DMS79 treated with DMSO at 0.1 percent for 48 hours (cell line): ENCODE data around the gene PARD6B.

Experiments used
- DNase-seq: peaks from one replicate; lab custom pipeline; 2025; lab: John Stamatoyannopoulos, UW

PARD6B gene

GRCh38 chr20:50724112-50724725, 7.2 kb upstream of the PARD6B start:
- no peak for DNase-seq

DNA sequence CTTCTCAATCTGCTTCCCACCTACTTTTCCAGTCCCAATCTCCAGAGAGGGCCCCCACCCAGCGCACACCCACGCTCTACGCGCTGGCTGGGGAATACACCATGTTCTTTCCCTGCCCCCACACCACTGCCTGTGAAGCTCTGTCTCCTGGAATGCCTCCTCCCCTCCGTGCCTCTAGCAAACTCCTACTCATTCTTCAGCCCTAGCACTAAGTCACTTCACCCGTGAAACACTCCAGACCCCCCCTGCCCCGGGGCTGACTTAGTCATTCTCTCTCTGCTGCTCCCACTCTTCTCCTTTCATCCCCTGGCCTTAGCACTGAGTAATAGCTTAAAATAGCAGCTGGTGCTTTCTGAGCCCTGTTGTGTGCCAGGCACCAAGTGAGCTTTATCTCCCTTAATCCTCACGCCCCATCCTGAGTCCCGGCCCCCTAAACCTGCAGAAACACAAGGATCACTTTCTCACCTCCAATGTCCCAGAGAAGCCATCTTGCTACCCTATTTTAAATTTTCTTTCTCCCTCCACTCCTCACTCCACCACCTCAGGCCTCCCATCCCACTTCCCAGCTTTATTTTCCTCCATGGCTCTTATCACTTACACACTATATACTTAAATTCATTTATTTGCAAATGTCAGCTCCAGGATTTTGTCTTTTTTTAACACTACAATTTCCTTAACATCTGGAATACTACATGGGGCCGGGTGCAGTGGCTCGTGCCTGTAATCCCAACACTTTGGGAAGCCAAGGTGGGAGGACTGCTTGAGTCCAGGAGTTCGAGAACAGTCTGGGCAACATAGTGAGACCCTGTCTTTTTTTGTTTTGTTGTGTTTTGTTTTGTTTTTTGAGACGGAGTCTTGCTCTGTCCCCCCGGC, 6.3 kb upstream of the PARD6B start:
- DNase-seq = no peak

DNA sequence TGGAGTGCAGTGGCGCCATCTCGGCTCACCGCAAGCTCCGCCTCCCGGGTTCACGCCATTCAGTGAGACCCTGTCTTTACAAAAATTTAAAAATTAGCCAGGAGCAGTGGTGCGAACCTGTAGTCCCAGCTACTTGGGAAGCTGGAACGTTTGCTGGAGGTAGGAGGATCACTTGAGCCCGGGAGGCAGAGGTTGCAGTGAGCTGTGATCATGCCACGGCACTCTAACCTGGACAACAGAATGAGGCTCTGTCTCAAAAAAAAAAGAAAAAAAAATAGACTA, 5.7 kb upstream of the PARD6B start:
- no peak for DNase-seq

GRCh38 chr20:50726955-50727791, 4.2 kb upstream of the PARD6B start:
- no peak for DNase-seq

DNA sequence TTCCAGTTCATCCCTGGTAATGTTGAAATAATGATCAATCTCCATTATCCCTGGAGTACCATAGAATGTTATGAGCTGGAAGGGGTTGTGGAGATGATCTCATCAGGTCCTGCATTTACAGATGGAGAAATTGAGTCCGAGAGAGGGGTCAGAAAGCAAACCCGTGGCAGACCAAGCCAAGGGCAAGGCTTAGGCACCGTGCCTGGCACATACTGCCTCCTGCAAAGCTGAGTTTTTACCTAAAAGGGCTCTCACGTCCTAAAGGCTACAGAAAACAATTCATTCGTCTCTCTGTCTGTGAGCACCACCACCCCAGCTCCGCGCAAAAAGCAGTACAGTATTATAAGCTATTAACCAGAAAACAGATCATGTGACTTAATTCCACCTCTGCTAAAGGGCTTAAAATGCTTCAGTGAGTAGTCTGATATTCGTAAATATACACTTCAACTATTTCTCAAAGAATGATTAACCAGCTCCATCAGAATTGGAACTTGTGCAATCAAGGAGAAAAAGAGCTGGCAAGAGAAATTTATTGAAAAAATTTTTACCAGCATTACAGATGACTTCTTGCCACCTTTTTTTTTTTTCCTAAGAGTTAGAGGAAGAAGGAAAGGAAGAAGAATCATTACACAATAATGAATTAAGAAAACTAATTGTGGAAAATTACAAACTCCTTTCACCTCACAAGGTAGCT, 3.4 kb upstream of the PARD6B start:
- no peak for DNase-seq

- DNase-seq = no peak
These were observed 2.8 kb upstream of the PARD6B start for GRCh38 chr20:50728486-50728980.

- no peak for DNase-seq
These were observed 2.2 kb upstream of the PARD6B start for GRCh38 chr20:50728981-50729874.

DNA sequence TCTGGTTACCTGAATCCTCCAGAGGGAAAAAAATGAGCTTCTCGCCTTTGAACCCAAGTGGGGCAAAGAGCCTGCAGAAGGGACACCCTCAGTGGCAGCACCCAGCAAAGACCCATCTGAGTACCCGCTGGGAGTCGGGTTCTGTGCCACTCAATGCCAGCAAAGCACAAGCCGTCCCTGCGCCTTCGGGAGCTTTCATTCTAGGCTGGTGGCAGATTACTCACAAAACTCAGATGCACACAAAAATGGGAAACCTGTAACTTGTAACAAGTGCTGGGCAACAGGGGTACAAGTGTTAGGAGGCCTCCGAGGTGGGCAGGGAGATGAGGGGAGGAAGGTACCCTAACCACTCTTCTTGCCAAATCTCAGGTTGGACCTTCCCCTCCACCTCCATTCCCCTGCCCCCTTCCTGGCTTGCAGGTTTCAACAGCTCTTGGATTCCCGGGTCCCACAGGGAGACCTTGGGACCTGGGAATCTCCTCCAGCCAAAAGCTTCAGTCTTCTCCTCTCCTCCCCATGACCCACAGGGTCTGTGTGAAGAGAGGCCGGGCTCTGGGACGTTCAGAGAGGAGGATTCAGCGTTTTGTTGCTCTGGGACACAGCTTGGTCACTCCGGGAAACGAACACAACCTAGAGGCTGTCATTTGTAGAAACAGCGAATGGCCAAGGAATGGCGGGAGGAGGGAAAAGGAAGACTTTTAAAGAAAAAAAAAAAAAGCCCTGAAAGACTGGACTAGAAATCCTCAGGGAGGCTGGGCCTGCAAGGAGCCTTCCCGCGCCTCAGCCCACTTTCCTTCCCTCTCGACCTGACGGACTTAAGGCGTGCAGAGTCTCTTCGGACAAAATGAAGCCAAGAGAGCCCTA, 1.2 kb upstream of the PARD6B start:
- DNase-seq = peak; percentile 26

- peak; percentile 53 for DNase-seq
These were observed 670 bp upstream of the PARD6B start for GRCh38 chr20:50730765-50731054.

DNA sequence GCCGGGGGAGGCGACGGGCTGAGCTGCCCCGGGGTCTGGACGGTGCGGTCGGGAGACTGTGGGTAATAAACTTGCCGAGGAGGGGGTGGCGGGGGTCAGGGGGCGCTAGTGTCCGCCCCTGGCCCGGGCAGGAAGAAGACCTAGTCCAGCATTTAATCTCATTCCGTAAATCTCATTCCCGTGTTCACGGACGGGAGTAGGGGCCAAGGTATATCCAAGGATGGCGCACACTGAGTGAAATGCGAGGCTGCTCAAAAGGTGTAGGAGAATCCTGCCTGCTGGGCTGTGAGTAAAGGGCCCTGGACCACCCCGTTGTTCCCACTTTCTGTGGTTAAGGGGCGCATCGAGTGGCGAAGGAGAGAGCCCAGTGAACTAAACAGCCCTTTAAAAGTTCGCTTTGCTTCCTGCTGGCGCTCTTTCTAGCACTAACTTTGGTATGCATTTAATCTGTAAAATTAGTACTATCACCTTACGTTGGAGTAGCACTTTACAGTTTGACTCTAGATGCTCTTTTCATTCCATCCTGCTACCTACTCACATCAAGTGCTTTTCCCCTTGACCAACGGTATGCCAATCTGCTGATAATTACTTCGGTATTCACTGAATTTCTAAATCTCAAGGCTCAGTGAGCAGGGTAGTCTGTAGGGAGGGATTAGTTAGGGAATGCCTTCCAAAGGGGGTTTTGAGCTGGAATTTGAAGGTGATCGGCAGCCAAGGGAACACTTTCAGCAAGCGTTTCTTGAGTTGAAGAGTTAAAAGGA, 730 bp downstream of the PARD6B start:
- peak; percentile 13 for DNase-seq

DNA sequence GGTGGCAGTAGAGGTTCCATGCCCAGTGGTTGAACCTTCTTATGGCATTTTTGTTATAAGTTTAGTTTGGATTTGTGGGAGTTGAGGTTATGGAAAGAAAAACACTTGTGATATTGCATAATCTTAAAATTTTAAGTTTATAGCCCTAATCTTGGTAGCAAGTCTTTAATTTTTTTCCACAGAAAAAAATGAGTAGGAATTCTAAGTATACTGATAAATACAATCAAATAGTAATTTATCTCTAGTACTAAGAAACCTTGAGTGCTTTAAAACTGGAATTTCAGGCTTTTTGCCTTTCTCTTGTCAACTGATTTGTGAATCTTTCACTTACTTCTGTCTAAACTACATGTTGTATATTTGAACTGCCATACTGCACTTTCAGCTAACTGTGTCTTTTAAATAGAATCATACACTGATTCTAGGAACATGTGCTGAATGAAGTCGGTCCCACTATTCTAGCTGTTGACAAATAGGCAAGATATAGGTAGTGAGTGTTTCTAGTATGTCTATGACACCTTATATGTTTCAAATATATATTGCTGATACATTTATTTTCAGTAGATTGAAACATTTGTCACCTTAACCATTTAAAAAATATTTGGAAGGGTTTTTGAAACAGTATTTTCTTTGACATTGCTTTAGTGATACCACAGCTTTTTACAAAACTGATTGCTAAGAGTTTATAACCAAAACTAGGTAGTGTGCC, 2.4 kb downstream of the PARD6B start:
- DNase-seq = no peak

DNA sequence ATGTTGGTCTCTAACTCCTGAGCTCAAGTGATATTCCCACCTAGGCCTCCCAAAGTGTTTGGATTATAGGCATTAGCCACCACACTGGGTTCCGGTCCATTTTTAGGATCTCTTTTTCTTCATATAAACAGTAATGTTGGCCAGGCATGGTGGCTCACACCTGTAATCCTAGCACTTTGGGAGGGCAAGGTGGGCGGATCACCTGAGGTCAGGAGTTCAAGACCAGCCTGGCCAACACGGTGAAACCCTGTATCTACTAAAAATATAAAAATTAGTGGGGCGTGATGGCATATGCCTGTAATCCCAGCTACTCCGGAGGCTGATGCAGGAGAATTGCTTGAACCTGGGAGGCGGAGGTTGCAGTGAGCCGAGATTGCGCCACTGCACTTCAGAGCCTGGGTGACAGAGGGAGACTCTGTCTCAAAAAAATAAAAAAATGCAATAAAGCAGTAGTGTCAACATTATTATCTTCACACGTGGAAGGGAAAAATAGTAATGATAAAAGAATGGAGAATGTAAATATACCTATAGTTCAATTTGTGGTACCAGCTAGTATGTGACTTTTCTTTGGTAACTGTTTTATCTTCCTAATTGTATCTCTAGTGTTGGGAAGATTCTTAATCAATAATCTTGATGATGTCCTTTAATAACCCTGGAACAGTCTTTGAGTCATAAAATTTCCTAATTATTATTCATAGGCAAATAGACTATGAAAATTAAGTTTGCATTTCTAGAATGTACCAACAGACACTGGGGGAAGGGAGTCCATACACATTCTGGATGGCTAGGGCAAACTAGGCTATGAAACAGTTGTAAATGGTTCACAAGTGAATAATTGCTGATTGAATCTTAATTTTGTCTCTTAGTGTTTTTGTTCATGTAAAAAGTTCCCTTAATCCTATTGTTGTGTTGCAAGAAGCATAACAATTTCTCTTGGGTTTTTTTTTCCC, 3.6 kb downstream of the PARD6B start:
- no peak for DNase-seq

DNA sequence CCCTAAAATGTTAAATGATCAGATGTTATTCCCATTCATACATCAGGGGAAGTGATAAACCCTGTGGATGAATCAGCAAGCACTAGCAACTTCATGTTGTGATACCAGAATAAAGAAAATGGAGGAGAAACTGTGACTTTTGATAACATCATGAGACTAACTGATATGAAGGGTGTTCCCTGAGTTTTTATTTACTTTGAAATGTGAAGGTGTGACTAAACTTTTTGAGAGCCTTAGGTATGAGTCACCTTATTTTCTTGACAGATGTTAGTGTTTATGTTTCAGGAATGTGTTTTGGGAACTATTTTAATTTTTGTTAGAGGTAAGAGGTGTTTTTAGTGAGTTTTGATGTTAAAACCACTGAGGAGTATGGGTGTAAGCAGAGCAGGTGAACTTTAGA, 4.4 kb downstream of the PARD6B start:
- DNase-seq = no peak

DNA sequence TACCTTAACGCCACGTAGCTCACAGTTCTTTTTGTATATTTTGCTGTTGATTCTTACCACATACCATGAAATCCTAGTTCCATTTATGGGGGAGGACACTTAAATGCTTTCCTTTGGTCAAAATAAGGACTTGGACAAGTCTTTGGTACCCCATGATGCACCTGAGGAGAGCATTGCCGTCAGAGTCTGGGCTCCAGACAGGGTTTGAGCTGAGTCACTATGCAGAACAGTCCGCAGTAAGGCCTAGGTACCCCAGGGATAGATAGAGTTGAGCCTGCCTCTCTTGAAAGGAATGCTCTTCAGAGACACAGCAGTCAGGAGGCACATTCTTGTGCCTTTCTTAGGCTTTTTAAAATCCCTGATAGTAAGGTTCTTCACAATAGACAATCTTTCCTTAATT, 6.0 kb downstream of the PARD6B start:
- DNase-seq = no peak

GRCh38 chr20:50743087-50743486, 11.7 kb downstream of the PARD6B start:
- DNase-seq = no peak

DNA sequence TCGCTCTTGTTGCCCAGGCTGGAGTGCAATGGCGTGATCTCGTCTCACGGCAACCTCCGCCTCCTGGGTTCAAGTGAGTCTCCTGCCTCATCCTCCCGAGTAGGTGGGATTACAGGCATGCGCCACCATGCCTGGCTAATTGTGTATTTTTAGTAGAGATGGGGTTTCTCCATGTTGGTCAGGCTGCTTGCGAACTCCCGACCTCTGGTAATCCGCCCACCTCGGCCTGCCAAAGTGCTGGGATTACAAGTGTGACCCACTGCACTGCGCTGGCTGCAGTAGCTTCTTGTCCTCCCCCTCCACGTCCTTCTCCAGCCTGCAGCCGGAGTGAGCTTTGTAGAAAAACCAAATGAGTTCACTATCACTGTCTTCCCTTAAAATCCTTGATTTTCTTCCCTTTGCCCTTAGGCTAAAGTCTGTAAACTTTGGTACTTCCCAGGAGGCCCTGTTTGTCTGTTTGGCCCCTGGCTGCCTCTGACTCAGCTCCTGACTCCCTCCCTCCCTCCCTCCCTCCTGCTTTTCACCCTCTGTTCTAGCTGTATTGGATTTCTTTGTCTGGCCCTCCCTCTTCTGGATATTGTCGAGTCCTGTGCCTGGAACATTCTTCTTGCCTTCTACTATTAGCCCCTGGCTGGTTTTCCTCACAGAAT, 12.9 kb downstream of the PARD6B start:
- no peak for DNase-seq

GRCh38 chr20:50745634-50746137, 14.3 kb downstream of the PARD6B start:
- no peak for DNase-seq
